ENCODE results near the gene CCL17. TPM values are rescaled to one million over a fixed set of nuclear protein-coding genes. Genes with fewer than 3 reads are reported as not detected.

CCL17 gene
- total and polyA plus RNA-seq, 2 of the 4 experiments (the other 2 are of a cell fraction), result not detected

- Histone ChIP-seq H3K4me1 (ENCODE audit: control insufficient read depth, insufficient read depth, low read length) (no peaks in the 10 kb centered on the region; the same call in 1 of the 2 replicates), H3K36me3 (ENCODE audit: control insufficient read depth, insufficient read depth, low read length) (peaks cover 34% of the 10 kb centered on the region), H3K4me3 (ENCODE audit: insufficient read depth, low read depth, low read length) (no peak overlapping the region), H2AK9ac (replicated peaks; ENCODE audit: low read depth, low read length, poor library complexity) (no peak overlapping the region), H2AFZ (replicated peaks; ENCODE audit: low read length, poor library complexity) (no peak overlapping the region), H2BK5ac (ENCODE audit: low read depth, low read length, poor library complexity, severe bottlenecking) (no peak overlapping the region), H4K20me1 (ENCODE audit: insufficient read depth, low read length) (no peaks in the 10 kb centered on the region), H2BK120ac (ENCODE audit: low read depth, low read length) (no peak overlapping the region), H2BK20ac (ENCODE audit: low read depth, low read length) (no peak overlapping the region), H3K9me3 (ENCODE audit: control insufficient read depth, insufficient read depth, low read length) (no peaks in the 10 kb centered on the region), H3K79me1 (ENCODE audit: low read depth in 1 of 2, low read length in 2 of 2) (no peaks in the 10 kb centered on the region), H3K4me2 (ENCODE audit: low read depth, low read length) (no peak overlapping the region), H3K18ac (ENCODE audit: low read depth, low read length) (no peak overlapping the region), H3K14ac (replicated peaks; ENCODE audit: low read depth, low read length) (no peak overlapping the region), H2AK5ac (ENCODE audit: low read depth, low read length) (no peak overlapping the region), H3K4ac (ENCODE audit: low read depth, low read length) (no peak overlapping the region), H3K9me1 (ENCODE audit: insufficient read depth, low read length) (no peaks in the 10 kb centered on the region), H3K27me3 (ENCODE audit: control insufficient read depth, insufficient read depth, low read length) (no peaks in the 10 kb centered on the region), H4K5ac (ENCODE audit: low read depth, low read length) (no peak overlapping the region), H4K8ac (ENCODE audit: low read depth in 2 of 2, low read length in 2 of 2) (no peak overlapping the region), H3K56ac (ENCODE audit: extremely low read depth, insufficient read depth, low read length) (no peak overlapping the region), H3K9ac (ENCODE audit: low read depth, low read length) (no peak overlapping the region), H3K27ac (ENCODE audit: insufficient read depth, low read length) (no peak overlapping the region), H2BK15ac (ENCODE audit: low read depth, low read length) (no peak overlapping the region), H3K23ac (ENCODE audit: low read depth, low read length) (no peak overlapping the region), H4K91ac (ENCODE audit: insufficient read depth, low read depth, low read length) (no peak overlapping the region)
- ATAC-seq (ENCODE audit: low read depth) (no peak), DNase-seq (no peak)
- ChIA-PET POLR2A (ENCODE audit: unreplicated experiment) (no interaction called here), CTCF (no interaction called here)
- intact Hi-C loops (cut with micrococcal nuclease), result no loop called here
- TF ChIP-seq CEBPB (IDR thresholded peaks at IDR 0.05; ENCODE audit: low read depth, low read length) (no peak), FOS (IDR thresholded peaks at IDR 0.05; ENCODE audit: low read depth, low read length) (no peak), RCOR1 (IDR thresholded peaks at IDR 0.05; ENCODE audit: insufficient replicate concordance, low read length) (no peak), RFX5 (IDR thresholded peaks at IDR 0.05; ENCODE audit: low read depth, low read length) (no peak), RAD21 (IDR thresholded peaks at IDR 0.05; ENCODE audit: low read length) (no peak), CHD1 (IDR thresholded peaks at IDR 0.05; ENCODE audit: low read depth, low read length) (no peak), MXI1 (IDR thresholded peaks at IDR 0.05; ENCODE audit: borderline replicate concordance, low read depth, low read length) (no peak), NFE2L2 (IDR thresholded peaks at IDR 0.05; ENCODE audit: low read depth, low read length) (no peak), SMC3 (IDR thresholded peaks at IDR 0.05; ENCODE audit: low read depth, low read length) (no peak), CTCF (conservative IDR thresholded peaks at IDR 0.05; ENCODE audit: low read depth, low read length) (no peak), ELK1 (IDR thresholded peaks at IDR 0.05; ENCODE audit: borderline replicate concordance, low read depth, low read length) (no peak), USF2 (IDR thresholded peaks at IDR 0.05; ENCODE audit: low read depth, low read length) (no peak), MAFK (IDR thresholded peaks at IDR 0.05; ENCODE audit: low read depth, low read length) (no peak), BHLHE40 (IDR thresholded peaks at IDR 0.05; ENCODE audit: low read depth, low read length) (no peak), MAZ (IDR thresholded peaks at IDR 0.05; ENCODE audit: borderline replicate concordance, low read depth, low read length) (no peak), POLR2A (IDR thresholded peaks at IDR 0.05; ENCODE audit: low read depth, low read length) (no peak)
- WGBS, 2 experiments (ENCODE audit: extremely low coverage in 2 of 2, insufficient read length in 1 of 2), result 93% methylated on average over 2 of the region's 8 CpGs; no CpG with 5 or more reads in 1 of the 2 experiments
- in situ Hi-C loops (cut with MboI; ENCODE audit: low sequenced_read_pairs), result no loop called here
- dilution Hi-C loops (cut with HindIII; ENCODE audit: low sequenced_read_pairs, unreplicated experiment), result no loop called here
- no TSS peak for BruUV-seq (replicated peaks)
Measured at GRCh38 chr16:57427307-57427706, 22.7 kb downstream of the CCL17 start.

All from IMR-90 (cell line).